Hematopoietic multipotent progenitor cell (in vitro differentiated cells): Measurements from ENCODE around the gene MEGF6. TPM values are rescaled to one million over a fixed set of nuclear protein-coding genes. Genes with fewer than 3 reads are reported as not detected.

Source experiments
- DNase-seq, 3 donors: peaks; one replicate each; pipeline ENCODE4 v3.0.0-alpha.2; 2011 to 2015; ENCODE audit warnings: low read depth in 2 of 3, low spot score in 2 of 3
- total RNA-seq: library from RNA; depleted of rRNA; stranded (reverse); fragments of >200 nt; gene quantifications from one replicate; pipeline ENCODE4 v1.2.3, GENCODE V29; 2012

Gene MEGF6
- total RNA-seq, 1 donor = 74.1 TPM

DNA sequence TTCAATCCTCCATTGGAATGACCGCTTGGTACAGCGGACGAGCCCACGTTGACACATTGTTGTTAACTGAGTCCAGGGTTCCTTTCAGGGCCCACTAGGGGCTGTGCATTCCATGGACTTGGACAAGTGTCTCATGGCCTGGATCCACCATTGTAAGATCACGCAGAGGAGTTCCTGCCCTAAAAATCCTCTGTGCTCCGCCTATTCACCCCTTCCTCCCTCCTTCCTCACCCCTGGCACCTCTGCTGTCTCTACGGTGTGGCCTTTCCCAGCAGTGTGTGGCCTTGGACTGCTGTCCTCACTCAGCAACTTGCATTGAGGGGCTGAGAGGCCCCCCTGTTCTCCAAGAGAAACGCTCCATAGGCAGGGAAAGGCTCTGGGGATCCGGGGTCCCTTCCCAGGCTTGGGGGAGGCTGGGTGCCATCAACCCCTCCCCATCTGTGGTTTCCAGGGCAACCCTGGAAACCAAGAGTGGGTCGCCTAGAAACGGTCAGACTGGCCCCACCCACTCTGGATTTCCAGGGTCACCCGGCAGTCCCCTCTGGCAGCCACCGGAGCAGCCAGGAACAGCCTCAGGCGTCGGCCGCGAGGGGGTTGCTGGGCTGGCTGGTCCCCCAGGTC lies 50.9 kb downstream of the MEGF6 start:
- DNase-seq = no peak

GRCh38 chr1:3558036-3558726 lies 53.1 kb downstream of the MEGF6 start:
- DNase-seq = no peak

- DNase-seq = no peak
These were observed 53.9 kb downstream of the MEGF6 start for GRCh38 chr1:3557366-3557765.

- no peak for DNase-seq
These were observed 55.0 kb downstream of the MEGF6 start for GRCh38 chr1:3556336-3556735.

- no peak for DNase-seq
These were observed 56.0 kb downstream of the MEGF6 start for GRCh38 chr1:3555131-3555920.

DNA sequence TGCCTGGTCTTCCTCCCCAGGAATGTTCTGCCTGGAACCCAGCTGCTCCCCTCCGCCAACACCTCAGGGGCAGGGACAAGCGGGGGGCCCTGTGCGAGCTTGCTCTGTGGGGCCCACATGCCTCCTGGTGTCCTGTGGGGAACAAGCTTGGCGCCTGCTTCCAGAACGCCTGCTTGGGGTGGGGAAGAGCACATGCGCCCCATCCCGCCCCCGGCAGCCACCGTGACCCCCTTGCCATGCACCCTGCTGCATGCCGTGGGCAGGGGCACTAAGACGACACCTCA lies 57.4 kb downstream of the MEGF6 start:
- DNase-seq = no peak

DNA sequence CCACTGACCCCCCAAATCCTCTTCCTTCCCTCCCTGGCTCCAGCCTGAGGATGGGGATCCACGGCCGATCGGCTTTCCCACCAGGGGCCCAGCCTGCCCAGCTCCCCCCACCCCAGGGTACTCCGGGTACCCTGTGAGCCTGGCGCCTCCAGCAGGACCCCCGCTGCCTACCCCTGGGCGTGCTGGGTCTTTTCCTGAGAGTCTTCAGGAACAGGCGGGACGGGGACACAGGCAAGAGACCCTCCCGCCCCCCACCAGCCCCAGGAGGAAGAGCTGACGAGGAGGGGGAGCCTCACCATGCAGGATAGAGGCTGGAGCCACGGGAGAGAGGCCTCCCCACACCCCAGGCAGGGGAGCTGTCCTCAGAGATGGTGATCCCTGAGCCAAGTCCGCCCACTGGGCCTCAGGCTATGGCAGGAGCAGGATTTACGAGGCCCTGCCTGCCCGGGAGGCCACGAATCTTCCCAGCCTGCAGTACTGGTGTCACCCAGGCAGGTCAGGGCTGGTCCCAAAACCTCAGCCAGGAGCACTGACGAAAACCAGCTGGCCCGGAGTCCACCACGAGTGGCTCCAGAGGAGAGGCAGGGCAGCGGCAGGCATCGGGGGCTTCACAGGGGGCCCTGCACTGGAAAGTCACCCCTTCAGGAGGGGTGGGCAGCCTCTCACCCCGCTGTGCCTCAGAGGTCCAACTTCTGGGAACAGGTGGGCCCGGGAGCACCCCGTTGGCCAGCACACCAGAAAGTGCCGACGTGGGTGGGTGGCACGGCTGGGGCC lies 58.0 kb downstream of the MEGF6 start:
- DNase-seq = no peak

GRCh38 chr1:3552751-3553150 lies 58.6 kb downstream of the MEGF6 start:
- no peak for DNase-seq

DNA sequence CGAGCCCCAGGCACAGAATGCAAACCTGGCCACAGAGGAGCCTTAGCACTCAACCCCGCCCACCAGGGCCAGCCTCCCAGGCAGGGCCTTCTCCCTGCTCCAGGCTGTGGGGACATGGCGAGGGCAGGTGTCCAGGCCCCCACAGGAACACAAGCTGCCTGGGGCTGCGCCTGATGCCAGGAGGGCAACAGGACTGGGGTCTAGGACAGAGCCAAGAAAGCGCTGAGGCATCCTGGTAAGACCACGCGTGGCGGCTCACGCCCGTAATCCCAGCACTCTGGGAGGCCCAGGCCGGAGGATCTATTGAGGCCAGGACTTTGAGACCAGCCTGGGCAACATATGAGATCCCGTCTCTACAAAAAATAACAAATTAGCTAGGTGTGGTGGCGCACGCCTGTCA lies 59.1 kb downstream of the MEGF6 start:
- no peak for DNase-seq

DNA sequence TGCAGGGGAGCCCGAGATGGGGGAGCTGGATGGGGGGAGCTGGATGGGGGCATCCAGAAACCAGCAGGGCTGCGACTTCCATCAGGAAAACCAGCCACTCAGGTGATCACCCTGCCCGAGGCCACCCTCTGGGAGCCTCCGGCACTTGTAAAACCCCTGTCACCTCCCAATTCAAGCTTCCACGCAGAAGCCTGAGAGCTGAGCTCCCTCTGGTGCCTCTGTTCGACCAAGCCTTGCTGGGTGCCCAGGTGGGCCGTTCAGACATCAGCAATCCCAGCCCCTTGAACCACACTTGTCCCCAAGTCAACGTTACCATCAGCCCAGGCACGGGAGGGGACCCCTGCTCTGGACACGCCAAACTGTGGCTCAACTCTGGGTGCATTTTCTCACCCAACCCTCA lies 59.6 kb downstream of the MEGF6 start:
- DNase-seq = no peak

GRCh38 chr1:3551290-3551678 lies 60.0 kb downstream of the MEGF6 start:
- no peak for DNase-seq

- DNase-seq = no peak
These were observed 60.6 kb downstream of the MEGF6 start for GRCh38 chr1:3550511-3551289.

DNA sequence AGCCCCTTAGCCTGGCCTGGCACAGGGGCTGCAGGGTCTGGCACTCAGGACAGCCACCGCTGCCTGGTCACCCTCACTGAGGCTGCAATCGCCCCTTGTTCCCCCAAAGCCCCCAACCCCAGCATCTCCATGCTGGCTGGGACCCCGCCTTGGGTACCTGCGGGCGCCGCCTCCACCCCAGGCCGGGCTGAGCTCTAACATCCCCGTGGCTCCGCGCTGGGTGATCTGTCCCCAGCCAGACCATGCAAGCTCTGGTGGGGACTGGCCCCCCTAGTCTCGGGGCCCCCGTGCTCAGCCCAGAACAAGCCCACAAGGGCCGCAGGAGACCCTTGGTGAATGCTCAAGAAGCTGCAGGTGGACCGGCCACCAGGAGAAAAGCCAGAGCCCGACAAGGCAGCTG lies 62.4 kb downstream of the MEGF6 start:
- DNase-seq = no peak

- DNase-seq = no peak
These were observed 63.0 kb downstream of the MEGF6 start for GRCh38 chr1:3548156-3548893.

DNA sequence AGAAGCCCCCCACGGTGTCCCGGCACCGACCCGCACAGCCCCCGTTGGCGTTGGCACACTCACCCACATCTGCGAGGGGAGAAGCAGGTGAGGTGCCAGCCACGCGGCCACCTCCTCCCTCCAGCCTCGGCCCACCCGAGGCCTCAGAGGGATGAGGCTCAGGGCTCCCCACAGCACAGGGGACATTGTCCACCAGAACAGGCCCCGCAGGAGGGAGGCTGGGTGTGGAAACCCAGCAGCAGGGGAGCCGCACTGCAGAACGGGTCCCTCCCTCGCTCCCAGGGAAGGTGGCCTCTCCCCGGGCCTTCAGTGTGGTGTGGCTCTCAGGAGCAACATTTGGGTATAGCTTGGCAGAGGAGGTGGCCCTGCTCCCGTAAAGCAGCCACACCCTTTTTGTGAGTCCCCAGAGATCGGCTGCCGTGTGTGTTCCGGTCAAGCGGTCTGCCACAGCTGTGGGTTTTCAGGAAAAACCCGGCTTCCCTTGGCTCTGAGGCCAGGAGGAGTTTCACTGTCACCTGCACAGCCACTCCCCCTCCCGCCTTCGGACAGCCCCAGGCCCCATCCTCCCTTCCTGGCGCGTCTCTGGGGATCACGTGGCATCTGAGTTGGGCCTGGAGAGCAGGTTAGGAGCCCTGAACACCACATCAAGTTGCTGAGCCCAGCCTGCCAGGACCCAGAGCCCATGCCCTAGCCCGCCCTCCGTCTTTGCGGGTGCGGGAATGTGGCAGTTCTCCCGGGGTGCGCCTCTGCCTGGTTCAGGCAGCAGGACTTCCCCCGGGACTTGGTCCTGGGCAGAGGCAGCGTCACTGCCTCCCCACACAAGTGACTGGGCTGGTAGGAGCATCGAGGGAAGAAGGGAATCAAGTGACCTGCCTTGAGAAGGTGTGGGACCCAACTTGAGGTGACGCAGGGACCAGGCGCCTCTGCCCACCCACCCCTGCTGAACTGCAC lies 64.0 kb downstream of the MEGF6 start:
- no peak for DNase-seq

DNA sequence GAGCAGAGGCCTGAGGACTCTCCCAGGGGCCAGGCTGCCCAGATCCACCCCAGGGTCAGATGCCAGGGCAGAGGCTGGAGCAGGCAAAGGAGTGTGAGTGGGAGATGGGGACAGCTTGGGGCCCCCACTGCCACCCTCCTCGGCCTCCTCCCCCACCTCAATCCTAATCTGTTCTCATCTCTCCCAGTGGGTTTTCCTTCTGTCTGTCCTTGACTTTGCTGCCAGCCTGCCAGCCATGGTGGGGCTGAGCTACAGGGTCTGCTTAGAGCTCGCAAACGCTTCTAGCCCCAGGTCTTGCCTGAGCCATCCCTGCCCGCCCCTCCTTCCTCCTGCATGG lies 65.3 kb downstream of the MEGF6 start:
- DNase-seq = no peak

DNA sequence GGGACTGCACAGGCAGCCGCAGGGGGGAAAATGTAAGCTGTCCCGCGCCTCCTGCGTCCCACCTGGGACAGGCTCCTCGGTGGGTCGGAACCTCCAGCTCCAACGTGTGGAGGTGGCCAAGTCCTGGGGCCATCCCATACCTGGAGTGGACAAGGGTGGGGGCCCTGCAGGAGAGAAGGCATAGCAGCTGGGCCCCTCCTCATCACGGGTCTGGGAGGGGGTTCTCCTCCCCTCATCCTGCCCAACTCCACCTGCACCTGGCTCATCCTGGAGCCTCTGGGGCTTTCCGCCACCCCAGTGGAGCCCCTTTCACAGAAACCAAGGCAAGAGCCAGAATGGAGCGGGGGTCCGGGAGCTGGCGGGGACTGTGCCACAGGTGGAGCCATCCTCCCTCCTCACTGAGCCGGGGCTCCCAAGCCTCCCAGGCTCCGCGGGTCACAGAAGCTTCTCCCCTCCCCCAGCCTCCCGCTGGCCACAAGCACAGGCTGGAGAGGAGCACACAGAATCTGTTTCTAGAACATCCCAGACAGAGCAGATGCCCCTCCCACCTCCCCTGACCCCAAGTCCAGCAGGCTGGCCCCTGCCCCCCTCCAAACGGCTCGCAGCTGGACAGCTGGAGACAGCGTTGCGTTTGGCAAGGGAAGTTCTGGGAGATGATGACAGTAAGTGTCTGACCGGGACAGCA lies 65.8 kb downstream of the MEGF6 start:
- no peak for DNase-seq
